Muscle layer of duodenum (tissue), 2 donors: Measurements from ENCODE around the gene REEP3.

ENCODE experiments used
- H3K27ac ChIP-seq: one replicate; pipeline ENCODE4 v1.7.0; 2013; ENCODE audit warnings: mild to moderate bottlenecking, low read length
- H3K27me3 ChIP-seq: one replicate; pipeline ENCODE4 v1.7.0; 2013; ENCODE audit warnings: low read depth, mild to moderate bottlenecking, control low read depth, low read length
- H3K36me3 ChIP-seq, 2 donors: one replicate each; pipeline ENCODE4 v1.7.0; 2013; ENCODE audit warnings: low read length in 2 of 2, control low read depth in 1 of 2, mild to moderate bottlenecking in 1 of 2; ENCODE audit not compliant: insufficient read depth in 2 of 2, control insufficient read depth in 1 of 2
- H3K4me1 ChIP-seq, 2 donors: one replicate each; pipeline ENCODE4 v1.7.0; 2013; ENCODE audit warnings: low read length in 2 of 2, mild to moderate bottlenecking in 2 of 2, control low read depth in 1 of 2, moderate library complexity in 1 of 2; ENCODE audit not compliant: insufficient read depth in 2 of 2, control insufficient read depth in 1 of 2
- H3K4me3 ChIP-seq, 2 donors: one replicate each; pipeline ENCODE4 v1.7.0; 2013; ENCODE audit warnings: low read length in 2 of 2, low read depth in 1 of 2, mild to moderate bottlenecking in 1 of 2
- H3K9me3 ChIP-seq, 2 donors: one replicate each; pipeline ENCODE4 v1.7.0; 2013; ENCODE audit warnings: low read length in 2 of 2, control low read depth in 1 of 2, mild to moderate bottlenecking in 1 of 2; ENCODE audit not compliant: control insufficient read depth in 1 of 2
- donor health status: healthy.

REEP3 gene, protein sequence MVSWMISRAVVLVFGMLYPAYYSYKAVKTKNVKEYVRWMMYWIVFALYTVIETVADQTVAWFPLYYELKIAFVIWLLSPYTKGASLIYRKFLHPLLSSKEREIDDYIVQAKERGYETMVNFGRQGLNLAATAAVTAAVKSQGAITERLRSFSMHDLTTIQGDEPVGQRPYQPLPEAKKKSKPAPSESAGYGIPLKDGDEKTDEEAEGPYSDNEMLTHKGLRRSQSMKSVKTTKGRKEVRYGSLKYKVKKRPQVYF

GRCh38 chr10:63520500-63521415, at the start of gene REEP3:
REEP3 (plus strand) TSS chr10:63521401; CDS start chr10:63521546, 145 bp downstream.
- no peaks in the 10 kb centered on the region for H3K9me3 ChIP-seq

DNA sequence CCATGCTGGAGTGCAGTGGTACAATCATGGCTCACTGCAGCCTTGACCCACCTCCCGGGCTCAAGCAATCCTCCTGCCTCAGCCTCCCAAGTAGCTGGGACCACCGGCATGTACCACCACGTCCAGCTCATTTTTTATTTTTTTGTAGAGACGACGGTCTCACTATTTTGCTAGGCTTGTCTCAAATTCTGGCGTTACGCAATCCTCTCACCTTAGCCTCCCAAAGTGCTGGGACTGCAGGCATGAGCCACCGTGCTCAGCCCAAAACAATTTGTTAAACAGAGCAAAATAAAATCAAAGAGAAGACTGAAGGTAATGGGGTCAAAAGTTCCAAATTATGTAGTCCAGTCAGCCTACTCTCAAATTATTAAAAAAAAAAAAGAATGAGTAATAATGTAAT, 46.7 kb upstream of the REEP3 start:
- Histone ChIP-seq H3K27ac (no peak overlapping the region), H3K9me3 (no peaks in the 10 kb centered on the region), H3K4me3 (no peak overlapping the region), H3K36me3 (no peaks in the 10 kb centered on the region), H3K27me3 (no peaks in the 10 kb centered on the region), H3K4me1 (peaks cover 0 to 10% of the 10 kb centered on the region in 2 donors)

More at GRCh38 chr10:63520500-63521415, at the start of gene REEP3:
- H3K27ac ChIP-seq = peak within 1 kb of the TSS; percentile 92
- no peaks in the 10 kb centered on the region for H3K27me3 ChIP-seq
- H3K4me3 ChIP-seq = peak within 1 kb of the TSS; percentile 82 to 87
- peaks cover 8 to 46% of the 10 kb centered on the region in 2 donors for H3K4me1 ChIP-seq
- no peaks in the 10 kb centered on the region for H3K36me3 ChIP-seq

- Histone ChIP-seq H3K9me3 (no peaks in the 10 kb centered on the region), H3K4me1 (peaks cover 0 to 9% of the 10 kb centered on the region in 2 donors), H3K27ac (no peak overlapping the region), H3K4me3 (no peak overlapping the region), H3K36me3 (no peaks in the 10 kb centered on the region), H3K27me3 (no peaks in the 10 kb centered on the region)
These were observed 43.3 kb upstream of the REEP3 start for GRCh38 chr10:63477927-63478326.

DNA sequence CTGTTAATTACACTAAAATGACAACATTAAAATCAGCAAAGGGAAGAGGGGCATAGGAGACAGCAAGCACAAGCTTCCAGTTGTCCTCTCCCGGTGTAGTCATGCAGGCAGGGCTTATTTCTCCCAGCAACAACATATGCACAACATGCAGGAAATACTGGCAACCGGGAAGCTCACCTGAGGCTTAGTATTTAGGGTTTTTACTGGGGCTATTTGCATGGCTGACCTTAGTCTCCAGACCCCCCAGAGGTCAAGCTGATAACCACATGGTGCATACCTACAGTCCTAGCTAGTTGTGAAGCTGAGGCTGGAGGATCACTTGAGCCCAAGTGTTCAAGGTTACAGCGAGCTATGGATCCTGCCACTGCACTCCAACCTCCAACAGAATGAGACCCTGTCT, 42.6 kb upstream of the REEP3 start:
- no peak overlapping the region for H3K27ac ChIP-seq
- H3K9me3 ChIP-seq = no peaks in the 10 kb centered on the region
- peaks cover 0 to 9% of the 10 kb centered on the region in 2 donors for H3K4me1 ChIP-seq
- no peak overlapping the region for H3K4me3 ChIP-seq
- H3K36me3 ChIP-seq = no peaks in the 10 kb centered on the region
- no peaks in the 10 kb centered on the region for H3K27me3 ChIP-seq

- no peak overlapping the region for H3K4me3 ChIP-seq
- H3K27ac ChIP-seq = no peak overlapping the region
These were observed 41.0 kb upstream of the REEP3 start for GRCh38 chr10:63480237-63480636.

DNA sequence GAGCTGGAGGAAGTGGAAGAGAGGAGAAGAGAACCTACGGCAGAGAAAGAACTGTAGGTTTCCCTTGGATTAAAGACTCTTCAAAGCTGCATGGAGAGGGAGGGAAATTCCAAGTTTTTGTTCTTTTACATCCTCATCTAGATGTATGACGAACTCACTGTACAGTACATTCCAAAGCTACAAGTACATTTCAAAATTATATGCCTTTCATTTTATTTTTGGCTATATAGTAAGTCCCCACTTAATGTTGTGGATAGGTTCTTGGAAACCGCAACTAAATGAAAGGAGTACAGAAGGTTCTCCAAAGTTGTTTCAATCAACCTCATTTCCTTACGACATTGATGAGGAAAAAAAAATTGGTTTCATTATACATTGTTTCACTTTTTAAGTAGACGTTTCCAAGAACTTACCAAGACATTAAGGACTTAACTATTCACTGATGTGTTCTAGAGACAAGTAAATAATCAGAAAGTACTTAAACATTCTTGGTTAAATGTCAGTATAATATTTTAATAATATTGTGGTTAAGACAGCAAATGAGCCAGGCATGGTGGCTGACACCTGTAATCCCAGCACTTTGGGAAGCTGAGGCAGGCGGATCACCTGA, 39.3 kb upstream of the REEP3 start:
- no peak overlapping the region for H3K27ac ChIP-seq
- no peaks in the 10 kb centered on the region for H3K36me3 ChIP-seq
- no peak overlapping the region for H3K4me3 ChIP-seq
- H3K4me1 ChIP-seq = peaks cover 0 to 18% of the 10 kb centered on the region in 2 donors
- no peaks in the 10 kb centered on the region for H3K9me3 ChIP-seq
- H3K27me3 ChIP-seq = no peaks in the 10 kb centered on the region

More at GRCh38 chr10:63480237-63480636, 41.0 kb upstream of the REEP3 start:
- no peaks in the 10 kb centered on the region for H3K27me3 ChIP-seq
- no peaks in the 10 kb centered on the region for H3K9me3 ChIP-seq
- peaks cover 0 to 9% of the 10 kb centered on the region in 2 donors for H3K4me1 ChIP-seq
- H3K36me3 ChIP-seq = no peaks in the 10 kb centered on the region

- peaks cover 0 to 18% of the 10 kb centered on the region in 2 donors for H3K4me1 ChIP-seq
- H3K27ac ChIP-seq = no peak overlapping the region
- H3K27me3 ChIP-seq = no peaks in the 10 kb centered on the region
- H3K9me3 ChIP-seq = no peaks in the 10 kb centered on the region
- H3K4me3 ChIP-seq = no peak overlapping the region
- H3K36me3 ChIP-seq = no peaks in the 10 kb centered on the region
These were observed 37.2 kb upstream of the REEP3 start for GRCh38 chr10:63483983-63484382.

DNA sequence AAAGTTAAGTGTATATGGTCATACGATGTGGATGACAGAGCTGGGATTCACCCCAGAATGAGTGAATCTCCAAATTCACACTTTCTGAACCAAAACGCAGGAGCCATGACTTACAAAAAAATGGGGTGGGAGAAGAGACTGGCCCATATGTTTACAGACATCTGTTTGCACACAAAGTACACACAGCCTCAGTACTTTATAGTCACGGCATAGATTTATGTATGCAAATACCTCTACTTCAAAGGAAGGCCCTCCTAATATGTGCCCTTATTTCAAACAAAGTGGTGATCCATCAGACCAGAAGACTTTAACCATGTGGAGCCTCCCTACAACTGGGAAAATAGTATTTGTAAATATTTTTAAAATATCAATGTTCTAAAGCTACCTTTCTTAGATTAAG, 33.2 kb upstream of the REEP3 start:
- Histone ChIP-seq H3K36me3 (no peaks in the 10 kb centered on the region), H3K27ac (no peak overlapping the region), H3K27me3 (no peaks in the 10 kb centered on the region), H3K9me3 (no peaks in the 10 kb centered on the region), H3K4me3 (no peak overlapping the region), H3K4me1 (peaks cover 0 to 19% of the 10 kb centered on the region in 2 donors)

- no peak overlapping the region for H3K4me3 ChIP-seq
- peaks cover 0 to 19% of the 10 kb centered on the region in 2 donors for H3K4me1 ChIP-seq
- no peak overlapping the region for H3K27ac ChIP-seq
These were observed 31.4 kb upstream of the REEP3 start for GRCh38 chr10:63489838-63490237.

GRCh38 chr10:63491588-63492316, 29.4 kb upstream of the REEP3 start:
- Histone ChIP-seq H3K27me3 (no peaks in the 10 kb centered on the region), H3K27ac (no peak overlapping the region), H3K4me3 (no peak overlapping the region), H3K9me3 (no peaks in the 10 kb centered on the region), H3K36me3 (peaks cover 4 to 7% of the 10 kb centered on the region in 2 donors), H3K4me1 (peaks cover 0 to 10% of the 10 kb centered on the region in 2 donors)

More at GRCh38 chr10:63489838-63490237, 31.4 kb upstream of the REEP3 start:
- Histone ChIP-seq H3K9me3 (no peaks in the 10 kb centered on the region), H3K36me3 (no peaks in the 10 kb centered on the region), H3K27me3 (no peaks in the 10 kb centered on the region)
